GM21576 (cell line): ENCODE measurements around the gene LEKR1.
"Not testable (repeated sequence)": the region's sequence is repeated elsewhere in the genome, so short reads cannot be mapped to it uniquely, and the experiment has no call there.

Source experiments
- ATAC-seq: cut with Tn5 transposase; IDR thresholded peaks from one replicate; pipeline ENCODE4 v1.9.1; 2021; ENCODE audit warnings: mild to moderate bottlenecking, moderate library complexity; ENCODE audit not compliant: unreplicated experiment

The LEKR1 gene

GRCh38 chr3:156826144-156826895, at the start of gene LEKR1:
TSS of gene LEKR1 (plus strand) at chr3:156826353. CDS start at chr3:156829330, 2,977 bp downstream.
- ATAC-seq: peak; percentile 91

- no peak for ATAC-seq
These were observed 49.3 kb upstream of the LEKR1 start for GRCh38 chr3:156776871-156777270.

GRCh38 chr3:156781310-156782230, 44.6 kb upstream of the LEKR1 start:
- no peak for ATAC-seq

- no peak for ATAC-seq
These were observed 43.8 kb upstream of the LEKR1 start for GRCh38 chr3:156782319-156782718.

- ATAC-seq: no peak
These were observed 43.2 kb upstream of the LEKR1 start for GRCh38 chr3:156782921-156783320.

- ATAC-seq: no peak
These were observed 39.2 kb upstream of the LEKR1 start for GRCh38 chr3:156787001-156787400.

GRCh38 chr3:156787926-156788663, 38.1 kb upstream of the LEKR1 start:
- peak; percentile 45 for ATAC-seq

GRCh38 chr3:156788846-156789245, 37.3 kb upstream of the LEKR1 start:
- no peak for ATAC-seq

- ATAC-seq: no peak
These were observed 36.0 kb upstream of the LEKR1 start for GRCh38 chr3:156790156-156790555.

GRCh38 chr3:156792114-156792513, 34.0 kb upstream of the LEKR1 start:
- ATAC-seq: no peak

GRCh38 chr3:156792536-156792935, 33.6 kb upstream of the LEKR1 start:
- ATAC-seq: no peak

- ATAC-seq: no peak
These were observed 33.2 kb upstream of the LEKR1 start for GRCh38 chr3:156792945-156793344.

GRCh38 chr3:156793400-156793799, 32.8 kb upstream of the LEKR1 start:
- no peak for ATAC-seq

- no peak for ATAC-seq
These were observed 32.3 kb upstream of the LEKR1 start for GRCh38 chr3:156793851-156794250.

- ATAC-seq: no peak
These were observed 30.2 kb upstream of the LEKR1 start for GRCh38 chr3:156795890-156796481.

GRCh38 chr3:156797368-156797767, 28.8 kb upstream of the LEKR1 start:
- ATAC-seq: no peak

- ATAC-seq: not testable (repeated sequence)
These were observed 25.9 kb upstream of the LEKR1 start for GRCh38 chr3:156800287-156800686.

- no peak for ATAC-seq
These were observed 24.4 kb upstream of the LEKR1 start for GRCh38 chr3:156801746-156802145.

GRCh38 chr3:156802821-156803606, 23.1 kb upstream of the LEKR1 start:
- ATAC-seq: no peak
